ENCODE measurements around the gene IDUA. TPM values are rescaled to one million over a fixed set of nuclear protein-coding genes. Genes with fewer than 3 reads are reported as not detected.

Gene IDUA
- total RNA-seq, 1 experiment from 2014 or later: 46.6 TPM

- no peak for DNase-seq
- ChIA-PET CTCF (no interaction called here), POLR2A (ENCODE audit: unreplicated experiment) (no interaction called here)
- H3F3A ChIP-seq (ENCODE audit: insufficient read depth, low read depth): no peaks in the 10 kb centered on the region
- intact Hi-C loops (cut with micrococcal nuclease; ENCODE audit: unreplicated experiment): no loop called here
- no TSS peak for BruUV-seq (replicated peaks)
- H3K9me2 ChIP-seq (ENCODE audit: insufficient read depth): no peaks in the 10 kb centered on the region
- no peaks in the 10 kb centered on the region for H3K36me3 ChIP-seq (ENCODE audit: low read depth)
- no peaks in the 10 kb centered on the region for H3K27me3 ChIP-seq (ENCODE audit: insufficient read depth, low read depth)
- no peaks in the 10 kb centered on the region for H3K79me2 ChIP-seq (ENCODE audit: low read depth)
- no peak for TF ChIP-seq EZH2 (IDR thresholded peaks at IDR 0.05; ENCODE audit: low read depth)
- TF ChIP-seq, protein P1, sequence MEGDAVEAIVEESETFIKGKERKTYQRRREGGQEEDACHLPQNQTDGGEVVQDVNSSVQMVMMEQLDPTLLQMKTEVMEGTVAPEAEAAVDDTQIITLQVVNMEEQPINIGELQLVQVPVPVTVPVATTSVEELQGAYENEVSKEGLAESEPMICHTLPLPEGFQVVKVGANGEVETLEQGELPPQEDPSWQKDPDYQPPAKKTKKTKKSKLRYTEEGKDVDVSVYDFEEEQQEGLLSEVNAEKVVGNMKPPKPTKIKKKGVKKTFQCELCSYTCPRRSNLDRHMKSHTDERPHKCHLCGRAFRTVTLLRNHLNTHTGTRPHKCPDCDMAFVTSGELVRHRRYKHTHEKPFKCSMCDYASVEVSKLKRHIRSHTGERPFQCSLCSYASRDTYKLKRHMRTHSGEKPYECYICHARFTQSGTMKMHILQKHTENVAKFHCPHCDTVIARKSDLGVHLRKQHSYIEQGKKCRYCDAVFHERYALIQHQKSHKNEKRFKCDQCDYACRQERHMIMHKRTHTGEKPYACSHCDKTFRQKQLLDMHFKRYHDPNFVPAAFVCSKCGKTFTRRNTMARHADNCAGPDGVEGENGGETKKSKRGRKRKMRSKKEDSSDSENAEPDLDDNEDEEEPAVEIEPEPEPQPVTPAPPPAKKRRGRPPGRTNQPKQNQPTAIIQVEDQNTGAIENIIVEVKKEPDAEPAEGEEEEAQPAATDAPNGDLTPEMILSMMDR (conservative IDR thresholded peaks at IDR 0.05): no peak
- H3K9me3 ChIP-seq (ENCODE audit: insufficient read depth, low read depth): no peaks in the 10 kb centered on the region
- H3K4me3 ChIP-seq: no peak overlapping the region
- H3K27ac ChIP-seq: no peak overlapping the region
- no peak overlapping the region for H3K4me2 ChIP-seq
- no peaks in the 10 kb centered on the region for H4K20me1 ChIP-seq (ENCODE audit: insufficient read depth)
- no peaks in the 10 kb centered on the region for H3K4me1 ChIP-seq (replicated peaks; ENCODE audit: insufficient read depth)
- H2AFZ ChIP-seq: no peak overlapping the region
These were observed 29.6 kb upstream of the IDUA start for GRCh38 chr4:957231-957580.

GRCh38 chr4:957581-958313, 29.1 kb upstream of the IDUA start:
- Histone ChIP-seq H3K36me3 (ENCODE audit: low read depth) (no peaks in the 10 kb centered on the region), H3K4me1 (replicated peaks; ENCODE audit: insufficient read depth) (no peaks in the 10 kb centered on the region), H3K4me3 (no peak overlapping the region), H2AFZ (no peak overlapping the region), H3K9me3 (ENCODE audit: insufficient read depth, low read depth) (no peaks in the 10 kb centered on the region), H3K27ac (no peak overlapping the region), H3K27me3 (ENCODE audit: insufficient read depth, low read depth) (no peaks in the 10 kb centered on the region), H3K9me2 (ENCODE audit: insufficient read depth) (no peaks in the 10 kb centered on the region), H3K79me2 (ENCODE audit: low read depth) (no peaks in the 10 kb centered on the region), H3K4me2 (no peak overlapping the region), H4K20me1 (ENCODE audit: insufficient read depth) (no peaks in the 10 kb centered on the region), H3F3A (ENCODE audit: insufficient read depth, low read depth) (no peaks in the 10 kb centered on the region)
- ChIA-PET CTCF (no interaction called here), POLR2A (ENCODE audit: unreplicated experiment) (no interaction called here)
- TF ChIP-seq EZH2 (IDR thresholded peaks at IDR 0.05; ENCODE audit: low read depth): no peak
- TF ChIP-seq, protein P1 (conservative IDR thresholded peaks at IDR 0.05): no peak
- intact Hi-C loops (cut with micrococcal nuclease; ENCODE audit: unreplicated experiment): no loop called here
- BruUV-seq (replicated peaks): no TSS peak
- DNase-seq: no peak

GRCh38 chr4:958314-958665, 28.6 kb upstream of the IDUA start:
- Histone ChIP-seq H3K9me3 (ENCODE audit: insufficient read depth, low read depth) (no peaks in the 10 kb centered on the region), H2AFZ (no peak overlapping the region), H3K27me3 (ENCODE audit: insufficient read depth, low read depth) (no peaks in the 10 kb centered on the region), H3K9me2 (ENCODE audit: insufficient read depth) (no peaks in the 10 kb centered on the region), H3K36me3 (ENCODE audit: low read depth) (no peaks in the 10 kb centered on the region), H3K79me2 (ENCODE audit: low read depth) (no peaks in the 10 kb centered on the region), H3F3A (ENCODE audit: insufficient read depth, low read depth) (no peaks in the 10 kb centered on the region), H3K4me1 (replicated peaks; ENCODE audit: insufficient read depth) (no peaks in the 10 kb centered on the region), H3K4me2 (no peak overlapping the region), H3K4me3 (no peak overlapping the region), H4K20me1 (ENCODE audit: insufficient read depth) (no peaks in the 10 kb centered on the region), H3K27ac (no peak overlapping the region)
- CTCF ChIA-PET: no interaction called here
- no peak for DNase-seq
- intact Hi-C loops (cut with micrococcal nuclease; ENCODE audit: unreplicated experiment): no loop called here
- BruUV-seq (replicated peaks): no TSS peak
- TF ChIP-seq EZH2 (IDR thresholded peaks at IDR 0.05; ENCODE audit: low read depth): no peak
- TF ChIP-seq, protein P1 (conservative IDR thresholded peaks at IDR 0.05): no peak
- POLR2A ChIA-PET (ENCODE audit: unreplicated experiment): no interaction called here
